Measurements from ENCODE around the gene KLHL35. TPM values are rescaled to one million over a fixed set of nuclear protein-coding genes. Genes with fewer than 3 reads are reported as not detected.

KLHL35 gene
- total RNA-seq, 2 donors from 2014 or later = 0.50 to 0.67 TPM

GRCh38 chr11:75454987-75455386 is 22.0 kb upstream of the KLHL35 start:
- H3K9ac ChIP-seq (ENCODE audit: low read depth in 2 of 2, low read length in 2 of 2) = no peak overlapping the region
- H3K9me3 ChIP-seq = no peaks in the 10 kb centered on the region
- no peaks in the 10 kb centered on the region for H3K36me3 ChIP-seq
- DNase-seq = no peak
- no peak overlapping the region for H3K4me3 ChIP-seq
- intact Hi-C loops (cut with DNase I) = no loop called here
- H3K27me3 ChIP-seq = no peaks in the 10 kb centered on the region
- H3K4me1 ChIP-seq = no peaks in the 10 kb centered on the region
- TF ChIP-seq CTCF (IDR thresholded peaks at IDR 0.05) = no peak
- no peak overlapping the region for H3K27ac ChIP-seq

DNA sequence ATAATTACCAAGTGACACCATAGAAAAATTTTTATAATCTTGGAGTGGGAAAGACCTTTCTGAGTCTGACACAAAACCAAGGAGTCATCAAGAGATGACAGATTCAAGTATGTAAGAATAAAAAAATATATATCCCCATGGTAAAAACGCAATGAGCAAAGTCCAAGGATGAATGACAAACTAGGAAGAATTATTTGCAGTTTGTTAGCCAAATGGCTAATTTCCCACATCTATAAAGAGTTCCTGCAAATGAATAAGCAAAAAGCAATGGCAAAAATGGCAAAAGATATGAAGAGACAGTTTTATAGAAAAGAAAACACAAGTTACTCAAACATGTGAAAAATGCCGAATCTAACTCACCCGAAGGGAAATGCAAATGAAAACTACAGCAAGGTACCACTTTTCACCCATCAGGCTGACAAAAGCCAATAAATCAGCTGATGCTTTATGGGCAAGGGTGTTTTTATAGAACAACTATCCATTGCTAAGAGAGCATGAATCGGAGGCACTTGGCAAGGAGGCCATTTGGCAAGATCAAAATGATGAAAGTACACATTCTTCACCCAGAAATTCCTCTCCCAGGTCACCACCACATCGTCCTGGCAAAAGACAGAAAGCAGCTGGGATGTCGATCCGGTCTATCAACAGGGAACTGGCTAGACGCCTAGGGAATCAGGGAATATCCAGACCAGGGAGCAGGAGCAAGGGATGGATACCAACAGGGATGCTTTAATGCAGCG is 21.1 kb upstream of the KLHL35 start:
- H3K9ac ChIP-seq (ENCODE audit: low read depth in 2 of 2, low read length in 2 of 2) = no peak overlapping the region
- no peak overlapping the region for H3K27ac ChIP-seq
- TF ChIP-seq CTCF (IDR thresholded peaks at IDR 0.05) = no peak
- no peaks in the 10 kb centered on the region for H3K36me3 ChIP-seq
- H3K4me3 ChIP-seq = no peak overlapping the region
- no peaks in the 10 kb centered on the region for H3K27me3 ChIP-seq
- no peaks in the 10 kb centered on the region for H3K9me3 ChIP-seq
- intact Hi-C loops (cut with DNase I) = no loop called here
- no peaks in the 10 kb centered on the region for H3K4me1 ChIP-seq
- DNase-seq = no peak

- Histone ChIP-seq H3K27ac (no peak overlapping the region), H3K4me3 (no peak overlapping the region), H3K36me3 (no peaks in the 10 kb centered on the region), H3K9me3 (no peaks in the 10 kb centered on the region), H3K4me1 (no peaks in the 10 kb centered on the region), H3K27me3 (no peaks in the 10 kb centered on the region), H3K9ac (ENCODE audit: low read depth in 2 of 2, low read length in 2 of 2) (no peak overlapping the region)
- DNase-seq = no peak
- no peak for TF ChIP-seq CTCF (IDR thresholded peaks at IDR 0.05)
- intact Hi-C loops (cut with DNase I) = no loop called here
Observed at GRCh38 chr11:75450826-75451821, 18.1 kb upstream of the KLHL35 start.

GRCh38 chr11:75450236-75450635 is 17.2 kb upstream of the KLHL35 start:
- no peaks in the 10 kb centered on the region for H3K27me3 ChIP-seq
- no peaks in the 10 kb centered on the region for H3K9me3 ChIP-seq
- no peak for TF ChIP-seq CTCF (IDR thresholded peaks at IDR 0.05)
- H3K36me3 ChIP-seq = no peaks in the 10 kb centered on the region
- no peak overlapping the region for H3K27ac ChIP-seq
- H3K9ac ChIP-seq (ENCODE audit: low read depth in 2 of 2, low read length in 2 of 2) = no peak overlapping the region
- no peaks in the 10 kb centered on the region for H3K4me1 ChIP-seq
- no peak for DNase-seq
- H3K4me3 ChIP-seq = no peak overlapping the region
- intact Hi-C loops (cut with DNase I) = no loop called here

- no peak for DNase-seq
- no peak overlapping the region for H3K4me3 ChIP-seq
- no peaks in the 10 kb centered on the region for H3K4me1 ChIP-seq
- no peak overlapping the region for H3K27ac ChIP-seq
- H3K9ac ChIP-seq (ENCODE audit: low read depth in 2 of 2, low read length in 2 of 2) = no peak overlapping the region
- no peak for TF ChIP-seq CTCF (IDR thresholded peaks at IDR 0.05)
- no peaks in the 10 kb centered on the region for H3K36me3 ChIP-seq
- intact Hi-C loops (cut with DNase I) = loop anchor here (10.0 kb wide), 1 partner anchor 55 kb away; the partner anchor contains the start of gene RPS3
- H3K27me3 ChIP-seq = no peaks in the 10 kb centered on the region
- H3K9me3 ChIP-seq = no peaks in the 10 kb centered on the region
Observed at GRCh38 chr11:75449776-75450175, 16.8 kb upstream of the KLHL35 start.
